Keratinocyte (primary cell): ENCODE measurements around the gene PRPF6. TPM values are rescaled to one million over a fixed set of nuclear protein-coding genes. Genes with fewer than 3 reads are reported as not detected.

Experiments
- DNase-seq: peaks from one replicate; pipeline ENCODE4 v3.0.0-alpha.2; 2011; ENCODE audit warnings: low read depth, missing footprints, low spot score
- FAIRE-seq: peaks from 2 replicates; lab custom pipeline; 2011; peaks lifted over from hg19 to GRCh38; lab: Jason Lieb, UNC
- H2AFZ ChIP-seq: 2 replicates; pipeline ENCODE4 v1.6.0; 2012; ENCODE audit warnings: low read length, control low read depth, inconsistent platforms; ENCODE audit not compliant: control insufficient read depth
- H3K27ac ChIP-seq: 2 replicates; pipeline ENCODE4 v1.5.1; 2011; ENCODE audit warnings: low read length; ENCODE audit not compliant: control insufficient read depth, insufficient read depth
- H3K27me3 ChIP-seq: 3 replicates; pipeline ENCODE4 v1.6.0; 2011; ENCODE audit warnings: low read length; ENCODE audit not compliant: control insufficient read depth, insufficient read depth; ENCODE audit errors: extremely low read depth
- H3K36me3 ChIP-seq, 2 experiments: 2 replicates in 1 of 2; 3 replicates in 1 of 2; pipeline ENCODE4 v1.5.1; 2011; ENCODE audit warnings: low read length in 2 of 2, mild to moderate bottlenecking in 1 of 2; ENCODE audit not compliant: control insufficient read depth in 2 of 2, insufficient read depth in 2 of 2; ENCODE audit errors: extremely low read depth in 1 of 2
- H3K4me1 ChIP-seq: 3 replicates; pipeline ENCODE4 v1.5.1; 2011; ENCODE audit warnings: low read length; ENCODE audit not compliant: control insufficient read depth, insufficient read depth; ENCODE audit errors: extremely low read depth
- H3K4me2 ChIP-seq: 3 replicates; pipeline ENCODE4 v1.6.0; 2011; ENCODE audit warnings: low read depth, low read length; ENCODE audit not compliant: control insufficient read depth, insufficient read depth; ENCODE audit errors: extremely low read depth
- H3K4me3 ChIP-seq, 3 experiments: fragments of 200-600 bp in 1 of 3; sonication (generic) in 1 of 3; 2 replicates in 2 of 3; 3 replicates in 1 of 3; pipeline ENCODE4 v1.5.1; 2011 to 2016; ENCODE audit warnings: low read length in 3 of 3, mild to moderate bottlenecking in 3 of 3, control low read depth in 2 of 3, inconsistent platforms in 1 of 3, low read depth in 1 of 3, mixed read lengths in 1 of 3, mixed run types in 1 of 3, moderate library complexity in 1 of 3; ENCODE audit not compliant: control insufficient read depth in 2 of 3, insufficient read depth in 2 of 3; ENCODE audit errors: extremely low read depth in 1 of 3
- H3K79me2 ChIP-seq: 2 replicates; pipeline ENCODE4 v1.6.0; 2012; ENCODE audit warnings: low read length; ENCODE audit not compliant: control insufficient read depth, insufficient read depth
- H3K9ac ChIP-seq: 3 replicates; pipeline ENCODE4 v1.6.0; 2011; ENCODE audit warnings: low read length; ENCODE audit not compliant: control insufficient read depth, insufficient read depth; ENCODE audit errors: extremely low read depth
- H3K9me1 ChIP-seq: 3 replicates; pipeline ENCODE4 v1.6.0; 2011; ENCODE audit warnings: low read length; ENCODE audit not compliant: control insufficient read depth, insufficient read depth; ENCODE audit errors: extremely low read depth
- H3K9me3 ChIP-seq: 2 replicates; pipeline ENCODE4 v1.5.1; 2012; ENCODE audit warnings: low read depth, low read length; ENCODE audit not compliant: control insufficient read depth
- H4K20me1 ChIP-seq: 3 replicates; pipeline ENCODE4 v1.6.0; 2011; ENCODE audit warnings: low read length; ENCODE audit not compliant: control insufficient read depth, insufficient read depth; ENCODE audit errors: extremely low read depth
- EZH2 ChIP-seq: IDR thresholded peaks from one replicate; pipeline ENCODE4 v1.6.1; 2012; ENCODE audit warnings: inconsistent platforms, mild to moderate bottlenecking, low read length, moderate library complexity
- dilution Hi-C: fragments of 300-500 bp; cut with MboI; formaldehyde crosslinking; loops from one replicate; pipeline ENCODE4 v1.7.0; 2020; ENCODE audit warnings: low sequenced_read_pairs; ENCODE audit not compliant: extremely low pct_ligation_motif_present
- polyA plus RNA-seq, 5 experiments: library from polyadenylated mRNA; depleted of rRNA in 3 of 5; stranded (reverse) in 3 of 5; stranded (forward) in 1 of 5; unstranded in 1 of 5; fragments of >200 nt; gene quantifications; 1 replicate in 1 of 5; 2 replicates in 3 of 5; 3 replicates in 1 of 5; pipeline versions ENCODE4 v1.2.1 to v1.2.3, GENCODE V29; 2011 to 2012; ENCODE audit warnings: missing spikeins in 2 of 5, low read depth in 1 of 5, low replicate concordance in 1 of 5
- TF ChIP-seq, protein P1 (sequence below), 3 experiments: IDR thresholded peaks in 1 of 3; conservative IDR thresholded peaks in 1 of 3; optimal IDR thresholded peaks in 1 of 3; 2 replicates in 2 of 3; 3 replicates in 1 of 3; pipeline versions ENCODE3 to v1.5.1; 2011; ENCODE audit warnings: low read length in 3 of 3, mild to moderate bottlenecking in 3 of 3, moderate library complexity in 2 of 3, control low read depth in 1 of 3, inconsistent platforms in 1 of 3; ENCODE audit not compliant: insufficient read depth in 2 of 3; ENCODE audit errors: extremely low read depth in 1 of 3

The PRPF6 gene
- polyA plus RNA-seq, 1 donor (not counting 4 experiments of a cell fraction or from before 2014, with no cell fraction given): 30.5 TPM

DNA sequence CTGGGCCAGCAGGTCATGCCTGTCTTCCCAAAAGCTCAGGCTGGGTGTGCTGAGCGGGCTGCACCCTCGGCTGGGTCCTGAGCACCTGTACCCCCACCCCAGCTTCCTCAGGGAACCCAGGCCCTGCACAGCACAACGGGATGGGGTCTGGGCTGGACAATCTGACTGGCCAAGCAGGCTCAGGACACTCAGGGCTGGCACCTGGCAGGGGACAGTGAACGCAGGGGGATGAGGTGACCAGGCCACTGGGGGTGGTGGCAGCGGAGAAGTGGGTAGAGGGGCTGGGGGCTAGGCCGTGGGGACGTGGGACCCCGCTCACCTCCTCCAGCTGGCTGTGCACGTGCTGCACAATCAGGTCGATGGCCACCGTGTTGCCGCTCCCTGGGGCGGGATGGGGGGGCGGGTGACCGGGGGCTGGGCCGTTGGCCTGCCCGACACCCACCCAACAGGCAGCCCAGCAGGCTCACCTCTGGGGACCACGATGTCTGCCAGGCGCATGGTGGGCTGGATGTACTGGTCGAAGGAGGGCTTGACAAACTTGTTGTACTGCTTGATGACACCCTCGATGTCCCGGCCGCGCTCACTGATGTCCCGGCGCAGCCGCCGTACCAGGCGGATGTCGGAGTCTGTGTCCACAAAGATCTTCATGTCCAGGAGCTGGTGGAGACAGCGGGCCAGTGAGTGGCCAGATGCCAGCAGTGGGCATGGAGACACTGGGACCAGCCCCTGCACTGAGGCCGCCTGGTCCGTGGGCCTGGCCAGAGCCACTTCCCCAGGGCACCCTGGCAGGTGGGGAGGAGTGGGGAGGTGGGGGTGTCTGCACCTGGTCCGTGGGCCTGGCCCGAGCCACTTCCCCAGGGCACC, 36.6 kb upstream of the PRPF6 start:
- H2AFZ ChIP-seq: no peak overlapping the region
- DNase-seq: no peak
- H3K9me3 ChIP-seq: no peaks in the 10 kb centered on the region
- H4K20me1 ChIP-seq: peaks cover 25% of the 10 kb centered on the region
- peaks cover 31% of the 10 kb centered on the region for H3K4me1 ChIP-seq
- H3K4me3 ChIP-seq: no peak overlapping the region
- dilution Hi-C loops: no loop called here
- H3K36me3 ChIP-seq: peaks cover 23 to 32% of the 10 kb centered on the region in 2 experiments
- H3K9me1 ChIP-seq: peaks cover 3% of the 10 kb centered on the region
- no peak overlapping the region for H3K9ac ChIP-seq
- no peak for FAIRE-seq
- H3K27me3 ChIP-seq: no peaks in the 10 kb centered on the region
- no peak overlapping the region for H3K27ac ChIP-seq
- H3K4me2 ChIP-seq: no peak overlapping the region
- H3K79me2 ChIP-seq: peaks cover 36% of the 10 kb centered on the region
- no peak for TF ChIP-seq EZH2
- TF ChIP-seq, protein P1, sequence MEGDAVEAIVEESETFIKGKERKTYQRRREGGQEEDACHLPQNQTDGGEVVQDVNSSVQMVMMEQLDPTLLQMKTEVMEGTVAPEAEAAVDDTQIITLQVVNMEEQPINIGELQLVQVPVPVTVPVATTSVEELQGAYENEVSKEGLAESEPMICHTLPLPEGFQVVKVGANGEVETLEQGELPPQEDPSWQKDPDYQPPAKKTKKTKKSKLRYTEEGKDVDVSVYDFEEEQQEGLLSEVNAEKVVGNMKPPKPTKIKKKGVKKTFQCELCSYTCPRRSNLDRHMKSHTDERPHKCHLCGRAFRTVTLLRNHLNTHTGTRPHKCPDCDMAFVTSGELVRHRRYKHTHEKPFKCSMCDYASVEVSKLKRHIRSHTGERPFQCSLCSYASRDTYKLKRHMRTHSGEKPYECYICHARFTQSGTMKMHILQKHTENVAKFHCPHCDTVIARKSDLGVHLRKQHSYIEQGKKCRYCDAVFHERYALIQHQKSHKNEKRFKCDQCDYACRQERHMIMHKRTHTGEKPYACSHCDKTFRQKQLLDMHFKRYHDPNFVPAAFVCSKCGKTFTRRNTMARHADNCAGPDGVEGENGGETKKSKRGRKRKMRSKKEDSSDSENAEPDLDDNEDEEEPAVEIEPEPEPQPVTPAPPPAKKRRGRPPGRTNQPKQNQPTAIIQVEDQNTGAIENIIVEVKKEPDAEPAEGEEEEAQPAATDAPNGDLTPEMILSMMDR (optimal IDR thresholded peaks at IDR 0.05 in 1 of 3, IDR thresholded peaks at IDR 0.05 in 1 of 3, conservative IDR thresholded peaks at IDR 0.05 in 1 of 3; ENCODE audit: extremely low read depth in 1 of 3, insufficient read depth in 2 of 3, low read length in 3 of 3): no peak

DNA sequence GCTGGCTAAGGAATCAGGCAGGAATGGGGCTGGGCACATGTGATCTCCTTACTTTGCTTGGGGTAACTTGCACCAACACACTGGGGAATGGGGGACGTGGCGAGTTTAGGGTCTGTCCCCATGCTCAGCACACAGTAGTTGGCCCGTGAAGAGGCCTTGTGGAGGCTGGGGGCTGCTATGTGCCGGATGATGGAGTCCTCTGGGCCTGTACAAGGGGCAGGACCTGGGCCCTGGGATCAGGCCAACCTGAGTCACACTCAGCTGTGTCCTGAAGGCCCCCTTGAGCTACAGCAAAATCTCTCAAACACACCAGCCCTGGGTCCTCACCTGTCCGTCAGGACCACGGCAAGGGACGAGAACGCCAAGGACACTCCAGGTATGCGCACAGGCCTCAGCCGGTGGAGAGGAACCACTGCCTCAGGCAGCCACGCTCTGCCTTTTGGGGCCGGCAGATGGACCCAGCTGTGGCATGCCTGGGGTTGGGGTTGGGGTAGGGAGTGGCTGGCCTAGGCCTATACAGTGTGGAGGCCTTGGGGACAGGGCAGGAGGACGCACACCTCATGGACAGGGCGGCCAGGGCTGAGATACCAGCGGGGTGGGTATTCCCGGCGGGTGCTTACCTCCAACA, 35.8 kb upstream of the PRPF6 start:
- TF ChIP-seq, protein P1 (optimal IDR thresholded peaks at IDR 0.05 in 1 of 3, IDR thresholded peaks at IDR 0.05 in 1 of 3, conservative IDR thresholded peaks at IDR 0.05 in 1 of 3; ENCODE audit: extremely low read depth in 1 of 3, insufficient read depth in 2 of 3, low read length in 3 of 3): no peak
- TF ChIP-seq EZH2: no peak
- H3K4me3 ChIP-seq: no peak overlapping the region
- peaks cover 39% of the 10 kb centered on the region for H3K4me1 ChIP-seq
- peaks cover 33% of the 10 kb centered on the region for H4K20me1 ChIP-seq
- dilution Hi-C loops: no loop called here
- no peak for FAIRE-seq
- no peak overlapping the region for H2AFZ ChIP-seq
- no peak for DNase-seq
- H3K79me2 ChIP-seq: peaks cover 41% of the 10 kb centered on the region
- peaks cover 21 to 29% of the 10 kb centered on the region in 2 experiments for H3K36me3 ChIP-seq
- H3K27me3 ChIP-seq: no peaks in the 10 kb centered on the region
- H3K9ac ChIP-seq: no peak overlapping the region
- H3K27ac ChIP-seq: no peak overlapping the region
- H3K4me2 ChIP-seq: no peak overlapping the region
- H3K9me1 ChIP-seq: peaks cover 5% of the 10 kb centered on the region
- no peaks in the 10 kb centered on the region for H3K9me3 ChIP-seq
